IMR-90 (cell line): ENCODE measurements around the gene S100Z. TPM values are rescaled to one million over a fixed set of nuclear protein-coding genes. Genes with fewer than 3 reads are reported as not detected.

Experiments
- ATAC-seq: fragments of 200-7000 bp; cut with Tn5 transposase; 2 replicates; pipeline ENCODE4 v1.9.1; 2020; ENCODE audit warnings: low read depth, mild to moderate bottlenecking, moderate library complexity
- BruUV-seq: library from RNA; stranded (reverse); fragments of 400-500 nt; replicated peaks from 2 replicates; lab custom pipeline; 2021; lab: Mats Ljungman, UMichigan
- CTCF ChIA-PET: fragments of 300-600 bp; formaldehyde crosslinking; extraction: SDS; loops from one replicate; lab custom pipeline; 2021; ENCODE audit warnings: antibody characterized with exemption; lab: Yijun Ruan, JAX
- POLR2A ChIA-PET: fragments of 300-600 bp; sonication (Branson Sonifier 250); formaldehyde crosslinking; loops from one replicate; lab custom pipeline; 2022; ENCODE audit warnings: antibody characterized with exemption; ENCODE audit not compliant: unreplicated experiment; lab: Charles Lee
- DNase-seq: peaks from one replicate; pipeline ENCODE4 v3.0.0; 2013
- H2AFZ ChIP-seq: replicated peaks from 2 replicates; pipeline ENCODE3; 2013; ENCODE audit warnings: low read length, mild to moderate bottlenecking; ENCODE audit not compliant: poor library complexity
- H2AK5ac ChIP-seq: 2 replicates; pipeline ENCODE4 v1.6.1; 2013; ENCODE audit warnings: low read depth, low read length, inconsistent platforms
- H2AK9ac ChIP-seq: replicated peaks from 2 replicates; pipeline ENCODE3; 2013; ENCODE audit warnings: mild to moderate bottlenecking, low read depth, low read length, moderate library complexity; ENCODE audit not compliant: poor library complexity
- H2BK120ac ChIP-seq: 2 replicates; pipeline ENCODE4 v1.6.1; 2013; ENCODE audit warnings: low read depth, low read length, inconsistent platforms
- H2BK15ac ChIP-seq: 3 replicates; pipeline ENCODE4 v1.6.1; 2013; ENCODE audit warnings: low read depth, low read length, inconsistent platforms
- H2BK20ac ChIP-seq: 2 replicates; pipeline ENCODE4 v1.6.1; 2013; ENCODE audit warnings: low read depth, mild to moderate bottlenecking, inconsistent platforms, low read length, moderate library complexity
- H2BK5ac ChIP-seq: 2 replicates; pipeline ENCODE4 v1.6.1; 2013; ENCODE audit warnings: mild to moderate bottlenecking, low read depth, low read length, inconsistent platforms; ENCODE audit not compliant: poor library complexity, severe bottlenecking
- H3K14ac ChIP-seq: replicated peaks from 2 replicates; pipeline ENCODE4 v1.6.1; 2013; ENCODE audit warnings: low read depth, low read length, inconsistent platforms
- H3K18ac ChIP-seq: 2 replicates; pipeline ENCODE4 v1.6.1; 2013; ENCODE audit warnings: low read depth, low read length, control low read depth
- H3K23ac ChIP-seq: 2 replicates; pipeline ENCODE4 v1.6.1; 2013; ENCODE audit warnings: low read depth, low read length, inconsistent platforms
- H3K27ac ChIP-seq: 2 replicates; pipeline ENCODE4 v1.5.1; 2013; ENCODE audit warnings: mild to moderate bottlenecking, control low read depth, low read length; ENCODE audit not compliant: insufficient read depth
- H3K27me3 ChIP-seq: 2 replicates; pipeline ENCODE4 v1.6.1; 2013; ENCODE audit warnings: low read length; ENCODE audit not compliant: control insufficient read depth, insufficient read depth
- H3K36me3 ChIP-seq: 2 replicates; pipeline ENCODE4 v1.6.1; 2013; ENCODE audit warnings: low read length, mixed read lengths; ENCODE audit not compliant: control insufficient read depth, insufficient read depth
- H3K4ac ChIP-seq: 2 replicates; pipeline ENCODE4 v1.6.1; 2013; ENCODE audit warnings: low read depth, low read length, inconsistent platforms
- H3K4me1 ChIP-seq: 2 replicates; pipeline ENCODE4 v1.6.1; 2013; ENCODE audit warnings: low read length, mixed read lengths; ENCODE audit not compliant: control insufficient read depth, insufficient read depth
- H3K4me2 ChIP-seq: 2 replicates; pipeline ENCODE4 v1.6.1; 2013; ENCODE audit warnings: low read depth, mild to moderate bottlenecking, control low read depth, low read length, moderate library complexity
- H3K4me3 ChIP-seq: 2 replicates; pipeline ENCODE4 v1.5.1; 2013; ENCODE audit warnings: low read depth, mild to moderate bottlenecking, control low read depth, low read length, moderate library complexity; ENCODE audit not compliant: insufficient read depth
- H3K56ac ChIP-seq: 2 replicates; pipeline ENCODE4 v1.6.1; 2013; ENCODE audit warnings: low read length, inconsistent platforms; ENCODE audit not compliant: insufficient read depth; ENCODE audit errors: extremely low read depth
- H3K79me1 ChIP-seq, 2 experiments: 2 replicates each; pipeline ENCODE4 v1.6.1; 2013; ENCODE audit warnings: low read length in 2 of 2, inconsistent platforms in 1 of 2, low read depth in 1 of 2
- H3K9ac ChIP-seq: 2 replicates; pipeline ENCODE4 v1.6.1; 2013; ENCODE audit warnings: low read depth, low read length, control low read depth
- H3K9me1 ChIP-seq: 2 replicates; pipeline ENCODE4 v1.6.1; 2013; ENCODE audit warnings: low read length, inconsistent platforms; ENCODE audit not compliant: insufficient read depth
- H3K9me3 ChIP-seq: 2 replicates; pipeline ENCODE4 v1.6.1; 2013; ENCODE audit warnings: low read length; ENCODE audit not compliant: control insufficient read depth, insufficient read depth
- H4K20me1 ChIP-seq: 2 replicates; pipeline ENCODE4 v1.6.1; 2013; ENCODE audit warnings: low read length, inconsistent platforms; ENCODE audit not compliant: insufficient read depth
- H4K5ac ChIP-seq: 2 replicates; pipeline ENCODE4 v1.6.1; 2013; ENCODE audit warnings: mild to moderate bottlenecking, low read depth, low read length, control low read depth
- H4K8ac ChIP-seq, 2 experiments: 2 replicates each; pipeline ENCODE4 v1.6.1; 2013; ENCODE audit warnings: low read depth in 2 of 2, low read length in 2 of 2, control low read depth in 1 of 2, inconsistent platforms in 1 of 2
- H4K91ac ChIP-seq: 2 replicates; pipeline ENCODE4 v1.6.1; 2013; ENCODE audit warnings: low read depth, low read length, inconsistent platforms; ENCODE audit not compliant: insufficient read depth
- MXI1 ChIP-seq: IDR thresholded peaks from 2 replicates; pipeline ENCODE4 v1.6.1; 2012; ENCODE audit warnings: low read depth, mild to moderate bottlenecking, low read length, moderate library complexity, borderline replicate concordance
- NFE2L2 ChIP-seq: fragments of 150-350 bp; IDR thresholded peaks from 2 replicates; pipeline ENCODE4 v1.6.1; 2016; ENCODE audit warnings: low read depth, mild to moderate bottlenecking, low read length
- POLR2A ChIP-seq: IDR thresholded peaks from 2 replicates; pipeline ENCODE4 v1.6.1; 2012; ENCODE audit warnings: mild to moderate bottlenecking, low read depth, low read length
- RCOR1 ChIP-seq: IDR thresholded peaks from 2 replicates; pipeline ENCODE4 v1.6.1; 2012; ENCODE audit warnings: mild to moderate bottlenecking, low read length, improper control_type of control experiment; ENCODE audit not compliant: insufficient replicate concordance
- RFX5 ChIP-seq: IDR thresholded peaks from 2 replicates; pipeline ENCODE4 v1.8.0; 2012; ENCODE audit warnings: low read depth, mild to moderate bottlenecking, low read length, moderate library complexity
- WGBS, 2 experiments: methylation state at CpG; one replicate each; pipeline versions ENCODE4 v1.1.5 to v1.1.7; 2013; ENCODE audit warnings: missing lambda C conversion rate in 2 of 2; ENCODE audit not compliant: insufficient read length in 1 of 2; ENCODE audit errors: extremely low coverage in 2 of 2; 5-methylcytosine and 5-hydroxymethylcytosine counted together
- dilution Hi-C: fragments of 300-500 bp; cut with HindIII; formaldehyde crosslinking; loops from one replicate; pipeline ENCODE4 v1.14.3; 2018; ENCODE audit warnings: low sequenced_read_pairs; ENCODE audit not compliant: unreplicated experiment
- in situ Hi-C: fragments of 300-500 bp; cut with MboI; formaldehyde crosslinking; loops from 3 replicates; pipeline ENCODE4 v1.14.3; 2019; ENCODE audit warnings: low sequenced_read_pairs, inconsistent platforms, mixed read lengths
- intact Hi-C: fragments of 100-400 bp; cut with micrococcal nuclease; formaldehyde crosslinking; loops from 2 replicates; pipeline ENCODE4 v1.10.0; 2022
- polyA plus RNA-seq, 3 experiments: library from polyadenylated mRNA; depleted of rRNA; stranded (reverse); fragments of >200 nt; gene quantifications; 2 replicates each; pipeline ENCODE4 v1.2.3, GENCODE V29; 2012; ENCODE audit warnings: low replicate concordance in 1 of 3
- total RNA-seq: library from RNA; depleted of rRNA; stranded (reverse); fragments of >200 nt; gene quantifications from 2 replicates; pipeline ENCODE4 v1.2.3, GENCODE V29; 2012
- TF ChIP-seq, protein P1 (sequence below): fragments of 150-350 bp; IDR thresholded peaks from 2 replicates; pipeline ENCODE4 v1.6.1; 2016; ENCODE audit warnings: low read depth, mild to moderate bottlenecking, low read length, moderate library complexity, borderline replicate concordance

The S100Z gene
- total and polyA plus RNA-seq, 2 of the 4 experiments (the other 2 are of a cell fraction), result not detected

DNA sequence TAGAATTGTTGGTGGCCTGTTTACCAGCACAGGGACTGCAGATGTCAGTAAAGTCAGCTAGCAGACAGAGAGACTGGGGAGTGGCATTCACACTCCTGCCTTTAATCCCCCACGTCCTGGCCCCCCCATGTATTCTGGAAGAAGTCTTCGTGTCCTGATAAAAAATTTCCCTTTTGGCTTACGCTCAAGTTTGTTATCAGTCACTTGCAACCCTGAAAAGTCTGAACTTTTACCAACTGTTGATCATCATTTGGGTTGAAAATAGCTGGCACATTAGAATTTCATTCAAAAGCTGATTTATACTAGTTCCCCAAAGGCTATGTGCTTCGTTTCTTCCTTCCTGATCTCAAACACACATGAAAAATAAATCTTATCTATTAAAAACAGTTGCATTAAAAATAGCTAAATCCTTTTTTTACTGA lies 97.3 kb downstream of the S100Z start:
- H4K5ac ChIP-seq, result no peak overlapping the region
- no peak overlapping the region for H2BK120ac ChIP-seq
- no peak overlapping the region for H3K4ac ChIP-seq
- H2AFZ ChIP-seq, result no peak overlapping the region
- BruUV-seq, result no TSS peak
- no peak overlapping the region for H2BK15ac ChIP-seq
- H2BK5ac ChIP-seq, result no peak overlapping the region
- ATAC-seq, result no peak
- H4K20me1 ChIP-seq, result no peaks in the 10 kb centered on the region
- H2BK20ac ChIP-seq, result no peak overlapping the region
- H4K91ac ChIP-seq, result no peak overlapping the region
- H3K27ac ChIP-seq, result no peak overlapping the region
- no peak overlapping the region for H2AK5ac ChIP-seq
- H3K9me3 ChIP-seq, result no peaks in the 10 kb centered on the region
- no peaks in the 10 kb centered on the region for H3K9me1 ChIP-seq
- no peak overlapping the region for H3K4me2 ChIP-seq
- no peak overlapping the region for H3K56ac ChIP-seq
- TF ChIP-seq RFX5, result no peak
- TF ChIP-seq, protein P1, sequence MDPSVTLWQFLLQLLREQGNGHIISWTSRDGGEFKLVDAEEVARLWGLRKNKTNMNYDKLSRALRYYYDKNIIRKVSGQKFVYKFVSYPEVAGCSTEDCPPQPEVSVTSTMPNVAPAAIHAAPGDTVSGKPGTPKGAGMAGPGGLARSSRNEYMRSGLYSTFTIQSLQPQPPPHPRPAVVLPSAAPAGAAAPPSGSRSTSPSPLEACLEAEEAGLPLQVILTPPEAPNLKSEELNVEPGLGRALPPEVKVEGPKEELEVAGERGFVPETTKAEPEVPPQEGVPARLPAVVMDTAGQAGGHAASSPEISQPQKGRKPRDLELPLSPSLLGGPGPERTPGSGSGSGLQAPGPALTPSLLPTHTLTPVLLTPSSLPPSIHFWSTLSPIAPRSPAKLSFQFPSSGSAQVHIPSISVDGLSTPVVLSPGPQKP, result no peak
- no peak for TF ChIP-seq RCOR1
- no peak for TF ChIP-seq MXI1
- no peak for TF ChIP-seq POLR2A
- no peak for TF ChIP-seq NFE2L2
- dilution Hi-C loops (no loop called here), intact Hi-C loops (no loop called here), in situ Hi-C loops (no loop called here)
- H3K14ac ChIP-seq, result no peak overlapping the region
- H3K79me1 ChIP-seq, result no peaks in the 10 kb centered on the region
- H4K8ac ChIP-seq, result no peak overlapping the region
- DNase-seq, result no peak
- H3K9ac ChIP-seq, result no peak overlapping the region
- H3K18ac ChIP-seq, result no peak overlapping the region
- H3K36me3 ChIP-seq, result no peaks in the 10 kb centered on the region
- no peak overlapping the region for H3K23ac ChIP-seq
- H3K4me3 ChIP-seq, result no peak overlapping the region
- 60% methylated on average over 1 of the region's 4 CpGs; no CpG with 5 or more reads in 1 of the 2 experiments for WGBS, 2 experiments
- peaks cover 9% of the 10 kb centered on the region for H3K27me3 ChIP-seq
- 0 out of 2 replicates have a peak, but pooled peaks cover 1% of the 10 kb centered on the region for H3K4me1 ChIP-seq
- no peak overlapping the region for H2AK9ac ChIP-seq
- CTCF ChIA-PET, result no interaction called here
- POLR2A ChIA-PET, result no interaction called here
